LNCAP (cell line): ENCODE data around the gene ST3GAL5.

Experiments used
- CTCF ChIP-seq: fragments of 450-650 bp; IDR thresholded peaks from 2 replicates; pipeline ENCODE4 v1.5.1; 2017; ENCODE audit warnings: mild to moderate bottlenecking

ST3GAL5 gene

DNA sequence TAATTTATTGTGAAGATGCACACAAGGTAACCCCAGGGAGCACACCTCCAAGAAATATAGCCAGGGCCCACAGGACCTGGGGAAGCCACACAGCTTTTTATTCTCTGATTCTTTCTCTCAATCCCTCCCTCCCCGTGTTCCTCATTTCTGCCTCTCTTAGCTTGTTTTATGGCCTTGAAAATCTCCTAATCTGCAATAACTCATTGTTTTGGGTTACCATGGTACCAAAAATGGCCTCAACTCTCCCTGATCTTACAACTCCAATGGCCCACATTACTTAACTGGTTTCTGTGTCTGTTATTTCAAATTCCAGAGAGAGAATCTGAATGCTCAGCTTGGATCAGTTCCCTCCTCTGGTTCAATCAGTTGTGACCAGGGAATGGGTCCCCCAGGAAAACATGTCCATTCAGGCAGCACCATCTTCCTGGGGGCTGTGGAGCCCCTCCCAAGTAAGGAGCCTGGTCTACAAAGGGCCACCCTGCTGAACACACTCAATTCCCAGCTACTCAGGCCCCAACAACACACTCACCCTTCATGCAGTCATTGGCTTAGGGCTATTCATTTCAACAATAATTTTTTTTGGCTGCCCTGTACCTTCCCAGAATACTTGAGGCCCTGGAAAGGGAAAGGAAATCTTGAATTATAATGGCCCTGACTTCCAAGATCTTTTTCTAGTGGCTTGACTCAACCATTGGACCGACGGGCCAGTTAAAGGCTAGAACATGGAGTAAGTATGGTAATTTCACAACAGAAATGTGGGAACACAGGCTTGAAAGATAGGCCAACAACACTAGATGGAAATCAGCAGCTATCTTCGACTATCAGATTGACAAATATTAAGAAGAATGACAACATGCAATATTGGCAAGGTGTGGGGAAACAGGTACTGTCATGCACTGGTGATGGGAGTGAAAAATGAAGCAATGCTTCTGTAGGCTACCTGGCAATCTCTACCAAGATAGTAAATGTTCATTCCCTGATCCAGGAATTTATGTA lies 41.6 kb upstream of the ST3GAL5 start:
- TF ChIP-seq CTCF = no peak

- no peak for TF ChIP-seq CTCF
Measured at GRCh38 chr2:85929096-85930050, 40.6 kb upstream of the ST3GAL5 start.

GRCh38 chr2:85926931-85927661 lies 38.3 kb upstream of the ST3GAL5 start:
- TF ChIP-seq CTCF = no peak

DNA sequence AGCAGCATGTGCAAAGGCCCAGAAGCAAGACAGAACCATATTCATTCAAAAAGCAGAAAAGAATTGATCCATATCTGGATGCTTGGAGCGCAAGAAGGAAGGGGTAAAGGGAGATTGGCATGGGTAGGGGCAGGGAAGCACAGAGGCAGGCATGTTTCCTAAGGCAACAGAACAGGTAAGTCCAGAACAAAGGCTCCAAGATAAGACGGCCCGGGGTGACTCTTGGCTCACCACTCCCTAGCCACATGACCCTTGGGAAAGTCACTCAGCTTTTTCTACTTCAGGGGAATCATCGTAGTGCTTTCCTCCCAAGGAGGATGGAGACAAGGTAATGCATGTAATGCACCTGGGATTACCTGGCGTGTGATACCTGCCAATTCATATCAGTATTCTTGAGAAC lies 37.7 kb upstream of the ST3GAL5 start:
- TF ChIP-seq CTCF = no peak

GRCh38 chr2:85925216-85925671 lies 36.5 kb upstream of the ST3GAL5 start:
- no peak for TF ChIP-seq CTCF

- no peak for TF ChIP-seq CTCF
Measured at GRCh38 chr2:85924522-85924921, 35.7 kb upstream of the ST3GAL5 start.

GRCh38 chr2:85922199-85922598 lies 33.4 kb upstream of the ST3GAL5 start:
- TF ChIP-seq CTCF = no peak
